Astrocyte (in vitro differentiated cells and primary cell): ENCODE data around the gene VSIG2. TPM values are rescaled to one million over a fixed set of nuclear protein-coding genes. Genes with fewer than 3 reads are reported as not detected.
"Not testable (repeated sequence)": the region's sequence is repeated elsewhere in the genome, so short reads cannot be mapped to it uniquely, and the experiment has no call there.

Experiments
- DNase-seq: peaks from one replicate; pipeline ENCODE4 v3.0.0-alpha.2; 2010; ENCODE audit warnings: low read depth
- FAIRE-seq: peaks from 2 replicates; lab custom pipeline; 2011; peaks lifted over from hg19 to GRCh38; lab: Jason Lieb, UNC
- H2AFZ ChIP-seq: 2 replicates; pipeline ENCODE4 v1.6.0; 2012; ENCODE audit warnings: low read depth, low read length, inconsistent platforms
- H3K27ac ChIP-seq: 2 replicates; pipeline ENCODE4 v1.5.1; 2011; ENCODE audit warnings: low read depth, low read length, inconsistent platforms
- H3K27me3 ChIP-seq: 2 replicates; pipeline ENCODE4 v1.6.0; 2011; ENCODE audit warnings: low read length, inconsistent platforms; ENCODE audit not compliant: insufficient read depth
- H3K36me3 ChIP-seq: 2 replicates; pipeline ENCODE4 v1.5.1; 2011; ENCODE audit warnings: low read length, inconsistent platforms; ENCODE audit not compliant: insufficient read depth
- H3K4me1 ChIP-seq: 2 replicates; pipeline ENCODE4 v1.5.1; 2011; ENCODE audit warnings: low read length, inconsistent platforms; ENCODE audit not compliant: insufficient read depth
- H3K4me2 ChIP-seq: 2 replicates; pipeline ENCODE4 v1.6.0; 2012; ENCODE audit warnings: low read length, inconsistent platforms
- H3K4me3 ChIP-seq: 2 replicates; pipeline ENCODE4 v1.5.1; 2011; ENCODE audit warnings: low read depth, mild to moderate bottlenecking, low read length, inconsistent platforms; ENCODE audit not compliant: insufficient read depth
- H3K79me2 ChIP-seq: 2 replicates; pipeline ENCODE4 v1.6.0; 2012; ENCODE audit warnings: mild to moderate bottlenecking, low read length, inconsistent platforms; ENCODE audit not compliant: insufficient read depth
- H3K9ac ChIP-seq: 2 replicates; pipeline ENCODE4 v1.6.0; 2012; ENCODE audit warnings: mild to moderate bottlenecking, low read length, inconsistent platforms
- H3K9me3 ChIP-seq: 2 replicates; pipeline ENCODE4 v1.5.1; 2012; ENCODE audit warnings: low read depth, mild to moderate bottlenecking, low read length, inconsistent platforms; ENCODE audit not compliant: insufficient read depth
- H4K20me1 ChIP-seq: 2 replicates; pipeline ENCODE4 v1.6.0; 2012; ENCODE audit warnings: low read length, inconsistent platforms; ENCODE audit not compliant: insufficient read depth
- H3K27ac Mint-ChIP-seq: one replicate; pipeline ENCODE4 v1.8.0; 2021; ENCODE audit warnings: mild to moderate bottlenecking, mixed read lengths; ENCODE audit not compliant: unreplicated experiment
- H3K27me3 Mint-ChIP-seq: one replicate; pipeline ENCODE4 v1.8.0; 2021; ENCODE audit warnings: low read depth, mixed read lengths; ENCODE audit not compliant: unreplicated experiment
- H3K36me3 Mint-ChIP-seq: one replicate; pipeline ENCODE4 v1.8.0; 2021; ENCODE audit warnings: low read depth, mixed read lengths; ENCODE audit not compliant: unreplicated experiment
- H3K4me1 Mint-ChIP-seq: one replicate; pipeline ENCODE4 v1.8.0; 2021; ENCODE audit warnings: low read depth, mixed read lengths; ENCODE audit not compliant: unreplicated experiment
- H3K4me3 Mint-ChIP-seq: one replicate; pipeline ENCODE4 v1.8.0; 2021; ENCODE audit warnings: mild to moderate bottlenecking, moderate library complexity, mixed read lengths; ENCODE audit not compliant: unreplicated experiment
- H3K9me3 Mint-ChIP-seq: one replicate; pipeline ENCODE4 v1.8.0; 2021; ENCODE audit warnings: mild to moderate bottlenecking, mixed read lengths; ENCODE audit not compliant: unreplicated experiment
- CTCF ChIP-seq: IDR thresholded peaks from 2 replicates; pipeline ENCODE4 v1.5.1; 2011; ENCODE audit warnings: low read depth, mild to moderate bottlenecking, inconsistent platforms, low read length, moderate library complexity; ENCODE audit not compliant: insufficient read depth
- EZH2 ChIP-seq: IDR thresholded peaks from 2 replicates; pipeline ENCODE4 v1.6.1; 2012; ENCODE audit warnings: mild to moderate bottlenecking, low read length, inconsistent platforms; ENCODE audit not compliant: insufficient read depth
- total RNA-seq: library from RNA; stranded (reverse); gene quantifications from 2 replicates; pipeline ENCODE4 v1.2.1, GENCODE V29; 2021

The VSIG2 gene
- total RNA-seq, 1 donor from 2014 or later, result 0.18 TPM

DNA sequence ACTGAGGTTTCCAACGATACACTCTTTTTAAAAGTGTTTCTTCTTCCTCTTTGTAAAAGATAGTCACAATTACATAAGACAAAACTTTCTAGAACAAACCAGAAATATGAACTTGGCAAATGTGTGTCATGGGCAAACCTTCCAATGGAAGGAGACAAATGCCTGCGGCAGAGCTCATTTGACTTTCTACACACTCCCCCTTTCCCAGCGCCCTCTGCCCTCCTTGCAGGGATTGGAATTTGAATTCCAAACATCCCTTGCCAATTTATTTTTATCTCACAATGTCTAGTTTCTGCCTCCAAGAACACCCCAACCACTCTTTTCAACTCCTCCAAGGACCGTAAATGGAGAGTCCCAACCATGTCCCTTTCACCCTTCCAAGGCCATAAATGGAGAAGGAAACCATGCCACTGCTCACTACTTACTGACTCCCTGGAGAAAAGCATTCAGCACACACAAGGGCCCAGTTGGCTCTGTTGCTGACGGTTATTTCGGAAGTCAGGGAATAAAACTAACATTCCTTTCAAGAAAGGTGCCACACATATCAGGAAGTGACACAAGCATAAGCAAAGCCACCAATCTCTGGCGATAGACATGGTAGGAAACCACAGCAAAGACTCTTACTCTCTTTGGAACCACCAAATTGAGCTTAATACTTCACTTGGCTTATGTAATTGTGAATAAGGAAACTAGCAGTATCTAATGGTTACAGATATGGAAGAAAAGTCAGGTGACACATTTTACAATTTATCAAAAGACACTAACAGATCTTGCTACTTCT, 25.0 kb upstream of the VSIG2 start:
- Histone ChIP-seq H3K27ac (no peak overlapping the region), H3K9me3 (no peaks in the 10 kb centered on the region), H3K4me3 (no peak overlapping the region), H4K20me1 (peaks cover 42% of the 10 kb centered on the region), H2AFZ (no peak overlapping the region), H3K4me2 (no peak overlapping the region), H3K9ac (no peak overlapping the region), H3K36me3 (peaks cover under 1% of the 10 kb centered on the region), H3K79me2 (peaks cover 44% of the 10 kb centered on the region), H3K4me1 (no peaks in the 10 kb centered on the region), H3K27me3 (no peaks in the 10 kb centered on the region)
- Mint-ChIP-seq H3K27me3 (no peaks in the 10 kb centered on the region), H3K9me3 (no peaks in the 10 kb centered on the region), H3K4me3 (no peak overlapping the region), H3K4me1 (peaks cover 13% of the 10 kb centered on the region), H3K36me3 (peaks cover 11% of the 10 kb centered on the region), H3K27ac (no peak overlapping the region)
- DNase-seq (no peak), FAIRE-seq (no peak)
- TF ChIP-seq EZH2 (no peak), CTCF (no peak)

DNA sequence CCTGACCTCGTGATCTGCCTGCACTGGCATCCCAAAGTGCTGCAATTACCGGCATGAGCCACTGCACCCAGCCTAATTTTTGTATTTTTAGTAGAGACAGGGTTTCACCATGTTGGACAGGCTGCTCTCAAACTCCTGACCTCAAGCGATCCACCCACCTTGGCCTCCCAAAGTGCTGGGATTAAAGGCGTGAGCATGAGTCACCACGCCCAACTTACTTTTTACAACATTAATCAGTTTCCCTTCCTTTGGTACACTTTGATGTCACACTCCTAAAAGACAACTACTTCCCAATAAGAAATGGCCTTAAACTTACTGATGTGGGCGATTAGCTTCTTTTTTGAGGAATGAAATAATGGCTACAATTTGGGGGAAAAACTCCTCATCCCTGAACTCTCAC, 18.9 kb upstream of the VSIG2 start:
- H3K9ac ChIP-seq, H3K9me3 ChIP-seq, H2AFZ ChIP-seq, H3K27me3 Mint-ChIP-seq, H3K9me3 Mint-ChIP-seq, H3K4me2 ChIP-seq, FAIRE-seq, DNase-seq, H3K36me3 Mint-ChIP-seq, H3K4me3 Mint-ChIP-seq, H4K20me1 ChIP-seq, H3K27ac ChIP-seq, H3K27me3 ChIP-seq, H3K4me3 ChIP-seq: not testable (repeated sequence)
- peak overlapping the region; percentile 62 for H3K27ac Mint-ChIP-seq
- Histone ChIP-seq H3K79me2 (peaks cover 15% of the 10 kb centered on the region), H3K36me3 (peaks cover 10% of the 10 kb centered on the region), H3K4me1 (peaks cover 17% of the 10 kb centered on the region)
- peaks cover 18% of the 10 kb centered on the region for H3K4me1 Mint-ChIP-seq

DNA sequence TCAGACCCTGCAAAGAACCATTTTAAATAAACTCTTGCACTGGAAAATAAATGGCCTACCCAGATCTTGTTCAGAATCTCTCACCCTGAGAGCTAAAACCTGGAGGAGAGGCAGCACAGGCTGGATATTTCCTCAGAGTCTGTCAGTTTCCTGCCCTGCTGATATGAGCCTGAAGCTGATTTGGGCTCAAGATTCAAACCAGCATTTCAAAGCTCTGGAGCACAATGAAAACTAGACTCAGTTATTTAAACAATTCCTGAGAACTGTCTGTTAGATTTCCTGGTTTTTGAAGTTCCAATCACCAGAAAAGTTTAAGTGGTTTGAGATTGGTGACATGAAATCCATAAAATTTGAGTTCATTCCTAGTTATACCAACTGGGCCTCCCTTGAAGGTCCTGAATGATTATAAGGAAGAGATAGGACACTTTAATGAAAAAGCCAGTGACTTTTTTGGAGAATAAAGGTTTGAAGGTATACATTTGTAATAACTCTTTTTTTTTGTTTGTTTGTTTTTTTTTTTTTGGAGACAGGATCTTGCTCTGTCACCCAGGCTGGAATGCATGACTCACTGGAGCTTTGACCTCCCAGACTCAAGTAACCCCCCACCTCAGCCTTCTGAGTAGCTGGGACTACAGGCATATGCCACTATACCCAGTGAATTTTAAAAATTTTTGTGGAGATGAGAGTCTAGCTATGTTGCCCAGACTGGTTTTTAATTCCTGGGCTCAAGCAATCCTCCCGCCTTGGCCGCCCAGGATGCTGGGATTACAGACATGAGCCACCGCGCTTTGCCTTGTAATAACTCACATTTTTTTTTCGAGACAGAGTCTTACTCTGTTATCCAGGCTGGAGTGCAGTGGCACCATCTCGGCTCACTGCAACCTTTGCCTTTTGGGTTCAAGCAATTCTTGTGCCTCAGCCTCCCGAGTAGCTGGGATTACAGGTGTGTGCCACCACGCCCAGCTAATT, 18.0 kb upstream of the VSIG2 start:
- Mint-ChIP-seq H3K4me1 (peaks cover 18% of the 10 kb centered on the region), H3K27ac (peak overlapping the region; percentile 84), H3K36me3 (peaks cover 13% of the 10 kb centered on the region), H3K9me3 (no peaks in the 10 kb centered on the region), H3K27me3 (no peaks in the 10 kb centered on the region), H3K4me3 (peak overlapping the region; percentile 62)
- Histone ChIP-seq H2AFZ (no peak overlapping the region), H3K27ac (peak overlapping the region; percentile 60), H3K4me2 (peak overlapping the region; percentile 63), H3K79me2 (peaks cover 7% of the 10 kb centered on the region), H3K27me3 (no peaks in the 10 kb centered on the region), H3K9ac (no peak overlapping the region), H3K36me3 (peaks cover 10% of the 10 kb centered on the region), H3K4me3 (no peak overlapping the region), H4K20me1 (peaks cover 4% of the 10 kb centered on the region), H3K4me1 (peaks cover 17% of the 10 kb centered on the region), H3K9me3 (no peaks in the 10 kb centered on the region)
- DNase-seq, result peak; percentile 25
- TF ChIP-seq EZH2 (no peak), CTCF (no peak)
- no peak for FAIRE-seq
